Smooth muscle cell (in vitro differentiated cells): ENCODE results near the gene DRGX. TPM values are rescaled to one million over a fixed set of nuclear protein-coding genes. Genes with fewer than 3 reads are reported as not detected.

Experiments
- DNase-seq: peaks from one replicate; lab custom pipeline; 2025; ENCODE audit not compliant: unreplicated experiment; lab: John Stamatoyannopoulos, UW
- H2AFZ ChIP-seq: fragments of 200-600 bp; sonication (generic); 2 replicates; pipeline ENCODE4 v1.6.0; 2016; ENCODE audit warnings: antibody characterized with exemption, low read depth, mild to moderate bottlenecking
- H3F3A ChIP-seq: fragments of 200-600 bp; sonication (generic); 2 replicates; pipeline ENCODE4 v1.6.0; 2017; ENCODE audit warnings: antibody characterized with exemption, low read depth
- H3K27ac ChIP-seq: fragments of 200-600 bp; sonication (generic); 2 replicates; pipeline ENCODE4 v1.5.1; 2016; ENCODE audit warnings: low read depth, mild to moderate bottlenecking
- H3K27me3 ChIP-seq: fragments of 200-600 bp; sonication (generic); 2 replicates; pipeline ENCODE4 v1.6.1; 2016; ENCODE audit warnings: low read depth, mild to moderate bottlenecking
- H3K36me3 ChIP-seq: fragments of 200-600 bp; sonication (generic); 2 replicates; pipeline ENCODE4 v1.5.1; 2016; ENCODE audit warnings: low read depth
- H3K4me1 ChIP-seq: fragments of 200-600 bp; sonication (generic); 2 replicates; pipeline ENCODE4 v1.5.1; 2016; ENCODE audit warnings: low read depth
- H3K4me2 ChIP-seq: fragments of 200-600 bp; sonication (generic); 2 replicates; pipeline ENCODE4 v1.6.0; 2016; ENCODE audit warnings: mild to moderate bottlenecking
- H3K4me3 ChIP-seq: fragments of 200-600 bp; sonication (generic); 2 replicates; pipeline ENCODE4 v1.5.1; 2016; ENCODE audit warnings: mild to moderate bottlenecking
- H3K79me2 ChIP-seq: fragments of 200-600 bp; sonication (generic); 2 replicates; pipeline ENCODE4 v1.6.0; 2016; ENCODE audit warnings: low read depth, mild to moderate bottlenecking
- H3K9ac ChIP-seq: fragments of 200-600 bp; sonication (generic); 2 replicates; pipeline ENCODE4 v1.6.0; 2016; ENCODE audit warnings: low read depth
- H3K9me3 ChIP-seq: fragments of 200-600 bp; sonication (generic); replicated peaks from 2 replicates; pipeline ENCODE4 v1.5.1; 2016; ENCODE audit warnings: low read depth
- H4K20me1 ChIP-seq: fragments of 200-600 bp; sonication (generic); 2 replicates; pipeline ENCODE4 v1.6.0; 2016; ENCODE audit warnings: low read depth
- WGBS: methylation state at CpG from one replicate; pipeline ENCODE4 v1.1.7; 2016; ENCODE audit warnings: low lambda C conversion rate; 5-methylcytosine and 5-hydroxymethylcytosine counted together
- polyA plus RNA-seq: library from polyadenylated mRNA; unstranded; fragments of >200 nt; fragmentation: Nextera tagmentation; extraction: Ambion mirVana; gene quantifications from 2 replicates; pipeline ENCODE4 v1.2.1, GENCODE V29; 2016
- total RNA-seq: library from RNA; depleted of rRNA; stranded (reverse); fragments of >200 nt; gene quantifications from 2 replicates; pipeline ENCODE4 v1.2.3, GENCODE V29; 2014
- TF ChIP-seq, protein P1 (sequence below): fragments of 200-600 bp; sonication (generic); IDR thresholded peaks from 2 replicates; pipeline ENCODE4 v1.5.1; 2017; ENCODE audit warnings: borderline replicate concordance, mild to moderate bottlenecking, antibody characterized with exemption; ENCODE audit not compliant: insufficient read depth, poor library complexity, severe bottlenecking

The DRGX gene
- total and polyA plus RNA-seq, 2 experiments from 2014 or later = not detected

DNA sequence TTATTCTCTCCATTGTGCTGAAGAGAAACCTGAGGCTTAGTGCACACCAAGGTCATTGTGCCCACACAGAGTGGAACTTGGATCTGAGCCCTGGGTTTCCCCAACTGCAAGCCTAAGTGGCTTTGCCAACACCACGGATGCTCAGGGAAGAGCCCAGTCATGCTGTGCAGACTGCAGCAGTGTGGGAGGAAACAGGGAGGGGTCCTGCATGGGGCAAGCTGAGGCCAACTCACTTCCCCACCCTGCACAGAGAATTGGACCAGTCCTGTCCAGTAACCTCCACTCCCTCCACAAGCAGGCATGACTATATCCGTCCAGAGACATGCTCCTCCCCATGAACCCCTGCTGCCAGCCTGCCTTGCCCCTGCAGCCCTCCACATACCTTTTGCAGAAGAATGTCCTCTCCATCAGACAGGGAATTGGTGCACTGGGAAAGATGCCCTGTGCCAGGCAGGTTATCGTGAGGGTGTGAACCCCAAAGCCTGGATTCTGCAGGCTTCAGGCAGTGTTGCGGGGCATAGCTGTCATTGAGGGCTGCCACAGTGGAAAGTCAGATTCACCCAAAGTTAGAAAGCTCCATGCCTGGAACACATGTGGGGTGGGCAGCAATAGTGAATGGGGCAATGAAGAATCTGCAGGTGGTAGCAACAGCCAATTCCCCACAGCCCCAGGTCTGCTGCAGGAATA, 44.9 kb downstream of the DRGX start:
- H3K27me3 ChIP-seq = no peaks in the 10 kb centered on the region
- no peak overlapping the region for H3K9ac ChIP-seq
- H3K36me3 ChIP-seq = no peaks in the 10 kb centered on the region
- no peak overlapping the region for H3K4me3 ChIP-seq
- no peaks in the 10 kb centered on the region for H3F3A ChIP-seq
- no peak overlapping the region for H2AFZ ChIP-seq
- no peak overlapping the region for H3K27ac ChIP-seq
- no peak for DNase-seq
- no peaks in the 10 kb centered on the region for H3K79me2 ChIP-seq
- no peak overlapping the region for H3K4me2 ChIP-seq
- no peaks in the 10 kb centered on the region for H4K20me1 ChIP-seq
- TF ChIP-seq, protein P1, sequence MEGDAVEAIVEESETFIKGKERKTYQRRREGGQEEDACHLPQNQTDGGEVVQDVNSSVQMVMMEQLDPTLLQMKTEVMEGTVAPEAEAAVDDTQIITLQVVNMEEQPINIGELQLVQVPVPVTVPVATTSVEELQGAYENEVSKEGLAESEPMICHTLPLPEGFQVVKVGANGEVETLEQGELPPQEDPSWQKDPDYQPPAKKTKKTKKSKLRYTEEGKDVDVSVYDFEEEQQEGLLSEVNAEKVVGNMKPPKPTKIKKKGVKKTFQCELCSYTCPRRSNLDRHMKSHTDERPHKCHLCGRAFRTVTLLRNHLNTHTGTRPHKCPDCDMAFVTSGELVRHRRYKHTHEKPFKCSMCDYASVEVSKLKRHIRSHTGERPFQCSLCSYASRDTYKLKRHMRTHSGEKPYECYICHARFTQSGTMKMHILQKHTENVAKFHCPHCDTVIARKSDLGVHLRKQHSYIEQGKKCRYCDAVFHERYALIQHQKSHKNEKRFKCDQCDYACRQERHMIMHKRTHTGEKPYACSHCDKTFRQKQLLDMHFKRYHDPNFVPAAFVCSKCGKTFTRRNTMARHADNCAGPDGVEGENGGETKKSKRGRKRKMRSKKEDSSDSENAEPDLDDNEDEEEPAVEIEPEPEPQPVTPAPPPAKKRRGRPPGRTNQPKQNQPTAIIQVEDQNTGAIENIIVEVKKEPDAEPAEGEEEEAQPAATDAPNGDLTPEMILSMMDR = no peak
- 75% methylated on average over 4 of the region's 4 CpGs for WGBS
- H3K4me1 ChIP-seq = no peaks in the 10 kb centered on the region
- no peaks in the 10 kb centered on the region for H3K9me3 ChIP-seq

DNA sequence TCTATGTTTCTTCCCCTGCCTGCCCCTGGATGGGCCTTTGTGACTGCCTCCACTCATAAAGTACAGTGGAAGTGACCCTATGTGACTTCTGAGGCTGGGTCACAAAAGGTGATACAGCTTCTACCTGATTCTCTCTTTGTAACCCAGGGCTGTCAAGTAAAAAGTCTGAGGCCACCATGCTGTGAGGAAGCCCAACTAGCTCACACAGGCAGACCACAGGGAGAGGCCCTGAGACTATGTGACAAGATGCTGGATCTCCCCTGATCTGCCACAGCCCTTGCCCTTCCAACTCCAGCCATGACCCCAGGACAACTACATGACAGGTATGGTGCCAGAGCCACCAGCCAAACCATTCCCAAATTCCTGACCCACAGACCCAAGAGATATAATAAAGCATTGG, 45.8 kb downstream of the DRGX start:
- H3K9ac ChIP-seq = no peak overlapping the region
- no peaks in the 10 kb centered on the region for H4K20me1 ChIP-seq
- TF ChIP-seq, protein P1 = no peak
- no peak overlapping the region for H2AFZ ChIP-seq
- H3K36me3 ChIP-seq = no peaks in the 10 kb centered on the region
- no peak overlapping the region for H3K27ac ChIP-seq
- H3K4me2 ChIP-seq = no peak overlapping the region
- no peaks in the 10 kb centered on the region for H3K79me2 ChIP-seq
- H3K4me3 ChIP-seq = no peak overlapping the region
- no peaks in the 10 kb centered on the region for H3K27me3 ChIP-seq
- no peaks in the 10 kb centered on the region for H3K9me3 ChIP-seq
- no peaks in the 10 kb centered on the region for H3F3A ChIP-seq
- DNase-seq = no peak
- no peaks in the 10 kb centered on the region for H3K4me1 ChIP-seq

DNA sequence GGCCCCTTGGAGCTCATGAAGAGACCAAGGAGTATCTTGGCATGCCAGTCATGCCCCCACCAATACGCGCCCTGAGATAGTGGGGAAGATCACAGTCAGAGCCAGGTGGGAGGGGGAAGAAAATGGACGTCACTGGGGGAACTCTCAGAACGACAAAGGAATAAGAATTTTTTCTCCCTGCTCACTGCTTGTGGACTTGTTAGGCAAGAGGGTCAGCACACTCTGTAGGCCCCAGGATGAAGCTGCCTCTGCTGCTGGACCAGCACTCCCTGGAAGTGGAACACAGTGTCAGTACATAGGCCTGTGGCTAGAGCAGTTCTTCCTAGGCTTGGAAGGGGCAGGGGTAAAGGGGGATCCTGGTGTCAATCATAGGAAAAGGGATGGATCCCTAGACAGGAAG, 46.5 kb downstream of the DRGX start:
- 91% methylated on average over 4 of the region's 4 CpGs for WGBS
- H3K9me3 ChIP-seq = no peaks in the 10 kb centered on the region
- no peak for DNase-seq

More for the DNA sequence above, 46.5 kb downstream of the DRGX start:
- no peak overlapping the region for H3K4me3 ChIP-seq
- H3F3A ChIP-seq = no peaks in the 10 kb centered on the region
- TF ChIP-seq, protein P1 = no peak
- no peaks in the 10 kb centered on the region for H3K4me1 ChIP-seq
- no peaks in the 10 kb centered on the region for H3K79me2 ChIP-seq
- H3K9ac ChIP-seq = no peak overlapping the region
- H3K27ac ChIP-seq = no peak overlapping the region
- H3K36me3 ChIP-seq = no peaks in the 10 kb centered on the region
- no peak overlapping the region for H3K4me2 ChIP-seq
- no peaks in the 10 kb centered on the region for H4K20me1 ChIP-seq
- no peak overlapping the region for H2AFZ ChIP-seq
- no peaks in the 10 kb centered on the region for H3K27me3 ChIP-seq
